Activated T-helper 9 cell treated with anti-CD3 and anti-CD28 coated beads, Interleukin-2, amount 50 U/mL, for 16 hours (primary cell): ENCODE measurements around the gene RBCK1.
"Not testable (repeated sequence)": the region's sequence is repeated elsewhere in the genome, so short reads cannot be mapped to it uniquely, and the experiment has no call there.

Source experiments
- DNase-seq: peaks from one replicate; pipeline ENCODE4 v3.0.0-alpha.2; 2020; ENCODE audit warnings: low read depth

The RBCK1 gene

DNA sequence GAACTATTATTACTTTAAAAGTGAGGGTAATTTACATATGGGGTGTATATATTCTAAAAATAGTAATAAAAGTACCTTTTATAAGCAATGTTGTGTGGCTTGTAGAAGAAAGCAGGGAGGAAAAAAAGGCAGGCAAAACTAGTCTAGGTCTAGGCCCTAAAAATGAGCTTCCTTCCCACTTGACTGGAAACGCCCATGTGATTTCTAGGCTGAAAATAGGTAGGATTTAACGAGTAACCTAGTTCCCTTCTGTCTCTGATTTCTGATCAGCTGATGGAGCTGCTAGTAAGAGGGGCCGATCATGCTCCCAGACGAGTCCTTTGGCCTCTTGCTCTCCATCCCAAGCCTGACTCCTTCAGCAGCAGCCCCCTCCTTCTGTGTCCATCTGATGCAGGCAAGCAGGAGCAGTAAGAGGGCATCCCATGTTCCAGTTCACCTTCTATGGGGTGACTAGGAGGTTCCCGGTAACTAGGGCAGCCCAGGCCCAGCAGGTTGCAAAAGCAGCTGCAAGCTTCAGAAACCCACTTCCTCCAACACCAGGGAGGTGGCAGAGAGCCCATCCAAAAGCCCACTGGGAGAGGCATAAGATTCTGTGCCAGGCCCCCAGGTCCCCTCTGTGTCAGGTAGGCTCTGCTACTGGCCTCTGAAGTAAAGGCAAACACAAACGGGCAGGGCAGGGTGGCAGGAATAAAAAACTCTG, 29.8 kb downstream of the RBCK1 start:
- DNase-seq = no peak

DNA sequence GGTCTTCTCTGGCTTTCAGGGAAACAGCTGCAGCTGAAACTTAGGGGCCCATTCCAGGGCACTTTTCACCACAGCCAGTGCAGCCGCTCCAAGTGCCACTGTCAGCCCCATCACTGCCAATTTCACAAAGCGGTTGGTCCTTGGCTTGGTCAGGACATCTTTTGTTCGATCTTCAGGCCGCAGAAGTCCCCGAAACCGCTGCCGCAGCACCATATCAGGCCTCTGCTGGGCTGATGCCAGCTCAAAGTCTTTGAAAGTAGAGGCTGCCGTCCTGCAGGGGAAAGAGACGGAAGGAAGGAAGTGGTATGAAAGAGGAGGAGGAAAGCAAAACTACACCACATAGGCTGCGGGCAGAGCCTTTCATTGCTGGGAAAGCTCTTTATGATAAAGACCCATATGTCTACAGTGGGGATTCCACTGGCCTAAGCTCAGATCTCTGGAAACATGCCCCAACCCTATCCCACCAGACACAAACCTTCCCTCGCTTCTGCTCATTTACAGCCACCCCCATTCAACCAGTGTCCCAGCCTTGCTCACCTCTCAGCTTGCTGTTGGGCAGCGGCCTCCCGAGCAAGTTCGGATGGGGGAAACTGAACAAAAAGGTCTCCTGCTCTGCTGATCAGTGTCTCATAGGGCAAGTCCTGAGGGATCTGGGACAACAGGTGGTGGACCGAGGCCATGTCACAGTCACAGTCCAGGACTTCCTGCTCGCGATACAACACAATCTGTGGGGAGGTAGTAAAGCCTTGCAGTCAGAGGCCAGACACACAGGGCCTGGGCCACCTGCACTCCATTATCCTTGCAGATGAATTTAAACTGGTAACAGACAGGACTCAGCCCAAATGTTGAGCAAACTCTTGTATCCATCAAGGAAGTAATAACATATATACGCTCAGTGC, 30.7 kb downstream of the RBCK1 start:
- DNase-seq = peak; percentile 24

DNA sequence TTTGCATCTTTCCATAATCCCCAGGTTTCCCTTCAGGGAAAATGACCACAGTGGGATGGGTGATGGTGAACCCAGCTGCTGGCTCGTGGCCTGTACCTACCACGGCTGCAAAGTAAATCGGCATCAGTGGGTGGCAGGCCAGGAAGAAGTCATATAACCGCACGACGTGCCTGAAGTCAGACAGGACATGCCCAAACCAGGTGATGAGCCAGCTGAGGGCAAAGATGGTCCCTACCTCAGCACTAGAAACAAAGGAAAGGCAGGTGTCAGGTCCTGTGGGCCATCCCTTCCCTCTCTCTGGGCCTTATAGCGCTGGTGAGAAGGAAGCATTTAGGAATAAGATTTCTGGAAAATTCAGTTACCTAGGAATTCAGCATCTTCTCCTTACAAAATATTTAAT, 32.0 kb downstream of the RBCK1 start:
- DNase-seq = no peak

DNA sequence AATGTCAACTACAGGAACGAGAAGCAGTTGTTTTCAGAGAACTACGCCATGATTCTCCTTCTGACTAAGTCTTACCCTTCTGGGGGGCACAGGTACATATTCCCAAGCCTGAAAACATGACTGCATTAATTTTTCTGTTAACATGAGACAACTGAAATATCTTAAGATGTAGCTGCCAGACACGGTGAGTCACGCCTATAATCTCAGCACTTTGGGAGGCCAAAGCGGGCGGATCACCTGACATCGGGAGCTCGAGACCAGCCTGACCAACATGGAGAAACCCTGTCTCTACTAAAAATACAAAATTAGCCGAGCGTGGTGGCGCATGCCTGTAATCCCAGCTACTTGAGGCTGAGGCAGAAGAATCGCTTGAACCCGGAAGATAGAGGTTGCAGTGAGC, 32.5 kb downstream of the RBCK1 start:
- DNase-seq = no peak

DNA sequence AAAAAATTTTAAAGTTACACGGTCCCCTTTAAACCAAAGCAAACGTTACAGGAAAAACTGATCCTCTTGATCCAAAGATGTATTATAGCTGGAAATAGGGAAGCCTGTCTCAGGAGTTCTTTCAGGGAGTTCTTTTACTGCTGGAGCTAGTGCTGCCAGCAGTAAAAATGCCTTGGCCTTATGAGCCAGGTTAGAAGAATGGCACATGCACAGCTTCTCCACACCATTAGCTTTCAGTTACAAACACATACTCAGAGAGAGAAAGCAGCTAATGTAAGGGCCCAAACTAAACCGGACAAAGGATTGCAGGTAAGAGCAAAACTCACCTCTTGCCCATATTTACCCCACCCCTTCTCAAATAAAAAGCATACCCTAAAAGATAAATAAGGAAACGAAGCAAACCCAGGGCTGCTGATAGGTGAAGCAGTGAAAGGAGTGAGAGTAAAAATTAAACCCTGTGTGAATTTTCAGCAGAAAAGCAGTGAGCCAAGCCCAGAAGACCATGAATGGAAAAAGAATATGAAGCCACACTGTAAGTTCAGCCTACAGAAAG, 35.2 kb downstream of the RBCK1 start:
- no peak for DNase-seq

DNA sequence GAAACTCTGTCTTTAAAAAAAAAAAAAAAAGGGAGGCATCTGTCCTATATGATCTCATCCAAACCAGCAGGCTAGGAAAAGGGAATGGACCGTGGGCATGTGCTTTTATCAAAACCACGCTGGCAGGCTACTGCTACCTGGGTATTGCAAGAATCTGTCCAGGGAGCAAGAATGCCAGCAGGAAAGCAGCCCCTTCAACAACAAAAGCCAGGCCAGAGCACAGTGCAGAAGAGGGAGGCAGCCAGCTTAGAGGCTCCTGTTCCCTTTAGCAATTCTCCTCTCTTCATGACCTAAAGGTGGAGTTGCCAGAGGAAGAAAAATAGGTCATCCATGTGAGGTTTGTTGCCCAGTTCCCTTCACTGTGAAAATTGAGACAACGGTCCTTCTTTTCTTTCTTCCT, 36.0 kb downstream of the RBCK1 start:
- DNase-seq = no peak

DNA sequence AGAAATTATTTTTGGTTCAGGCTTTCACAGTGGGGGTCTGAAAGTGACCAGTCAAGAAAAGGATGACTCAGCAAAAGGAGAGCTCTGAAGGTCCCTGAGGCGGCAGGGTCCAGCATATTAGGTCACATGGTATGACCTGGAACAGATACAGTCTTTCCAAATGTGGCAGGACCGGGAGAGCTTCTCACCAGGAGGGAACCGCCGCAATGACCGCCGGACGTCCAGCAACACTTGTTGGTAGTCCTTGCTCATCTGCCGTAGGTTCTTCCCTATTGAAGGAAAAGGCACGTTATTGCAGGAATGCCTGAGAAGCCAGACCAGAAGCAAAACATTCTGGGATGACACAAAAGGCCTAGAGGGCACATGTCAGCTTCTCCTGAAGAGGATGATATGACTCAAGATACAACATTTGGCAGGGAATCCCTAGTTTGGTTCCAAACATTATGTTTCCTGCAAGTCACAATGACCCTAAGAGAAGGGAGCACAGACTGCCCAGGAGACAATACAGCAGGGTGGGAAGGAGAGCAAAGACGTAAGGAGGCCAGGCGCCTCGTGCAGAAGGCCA, 36.8 kb downstream of the RBCK1 start:
- no peak for DNase-seq

DNA sequence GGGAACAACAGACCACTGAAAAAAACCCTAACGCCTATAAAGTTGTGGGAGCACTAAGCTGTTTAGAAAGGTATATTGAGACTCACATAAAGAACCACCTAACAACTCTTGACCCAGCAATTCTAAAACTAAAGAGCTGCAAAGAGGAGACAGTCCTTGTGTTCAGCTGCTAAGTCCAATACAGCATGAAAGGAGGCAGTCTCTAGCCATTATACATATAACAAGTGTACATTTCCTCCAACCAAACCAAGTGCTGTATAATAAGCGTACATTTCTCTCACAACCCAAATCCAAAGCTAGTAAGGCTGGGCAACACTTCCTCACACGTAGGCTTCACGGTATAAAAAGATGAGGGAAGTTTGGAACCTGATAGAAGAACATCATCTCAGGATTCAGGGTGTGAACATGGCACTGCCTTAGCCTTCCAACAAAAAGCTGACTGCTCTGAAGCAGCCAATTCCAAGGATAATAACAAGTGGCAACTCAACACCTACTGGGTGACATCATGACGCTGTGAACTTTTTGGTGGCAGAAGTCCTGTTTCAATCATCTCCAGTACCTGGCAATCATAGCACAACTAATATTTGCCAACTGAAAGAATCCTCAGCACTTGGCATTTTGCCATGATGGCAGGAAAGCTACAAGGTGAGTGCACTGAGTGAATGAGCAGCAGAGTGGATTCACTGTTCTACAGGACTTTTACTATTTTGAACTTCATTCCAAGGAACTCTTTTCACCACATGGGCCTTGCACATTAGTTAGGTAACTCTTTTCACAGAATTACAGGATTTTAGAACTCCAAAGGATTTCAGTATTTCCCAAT, 37.6 kb downstream of the RBCK1 start:
- no peak for DNase-seq

DNA sequence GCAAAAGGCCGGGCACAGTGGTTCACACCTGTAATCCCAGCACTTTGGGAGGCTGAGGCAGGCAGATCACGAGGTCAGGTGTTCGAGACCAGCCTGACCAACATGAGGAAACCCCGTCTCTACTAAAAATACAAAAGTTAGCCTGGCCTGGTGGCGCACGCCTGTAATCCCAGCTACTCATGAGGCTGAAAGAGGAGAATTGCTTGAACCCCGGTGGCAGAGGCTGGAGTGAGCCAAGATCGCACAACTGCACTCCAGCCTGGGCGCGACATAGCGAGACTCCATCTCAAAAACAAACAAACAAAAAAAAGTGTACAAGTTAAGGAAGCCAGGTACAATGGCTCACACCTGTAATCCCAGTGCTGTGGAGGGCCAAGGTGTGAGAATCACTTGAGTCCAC, 43.9 kb downstream of the RBCK1 start:
- DNase-seq = not testable (repeated sequence)

DNA sequence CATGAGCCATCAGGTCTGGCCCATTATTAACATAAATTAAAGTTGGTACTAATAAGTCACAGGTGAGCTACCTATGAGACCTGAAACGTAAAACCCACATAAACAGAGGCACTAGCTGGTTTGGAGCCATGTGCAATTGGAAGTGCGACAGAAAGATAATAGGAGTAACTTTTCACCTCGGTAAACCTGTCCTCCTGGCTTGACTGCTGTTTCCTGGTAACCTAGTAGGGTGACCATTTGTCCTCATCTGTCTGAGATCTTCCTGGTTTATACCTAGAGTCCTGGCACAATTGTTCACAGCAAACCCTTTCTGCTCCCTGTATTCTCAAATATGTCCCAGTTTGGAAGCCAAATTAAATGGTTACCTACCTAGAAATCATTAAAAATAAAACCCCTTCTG, 46.9 kb downstream of the RBCK1 start:
- DNase-seq = no peak

DNA sequence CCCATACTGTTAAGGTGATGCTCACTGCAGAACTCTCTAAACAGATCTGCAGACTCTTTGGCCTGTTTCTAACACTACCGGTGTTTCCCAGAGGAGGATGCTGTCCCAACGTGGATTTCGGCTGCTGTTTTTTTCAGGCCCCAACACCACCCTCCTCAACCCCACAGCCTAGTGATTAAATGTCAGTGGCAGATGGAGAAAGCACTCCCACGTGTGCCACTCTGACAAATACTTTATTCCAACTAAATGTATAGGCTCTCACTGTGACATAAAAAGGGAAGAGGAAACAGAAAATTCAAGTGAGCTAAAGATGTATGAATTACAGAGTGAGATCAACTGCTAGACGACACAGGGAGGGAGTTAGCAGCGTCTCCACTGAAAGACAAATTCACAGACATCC, 50.7 kb downstream of the RBCK1 start:
- no peak for DNase-seq

DNA sequence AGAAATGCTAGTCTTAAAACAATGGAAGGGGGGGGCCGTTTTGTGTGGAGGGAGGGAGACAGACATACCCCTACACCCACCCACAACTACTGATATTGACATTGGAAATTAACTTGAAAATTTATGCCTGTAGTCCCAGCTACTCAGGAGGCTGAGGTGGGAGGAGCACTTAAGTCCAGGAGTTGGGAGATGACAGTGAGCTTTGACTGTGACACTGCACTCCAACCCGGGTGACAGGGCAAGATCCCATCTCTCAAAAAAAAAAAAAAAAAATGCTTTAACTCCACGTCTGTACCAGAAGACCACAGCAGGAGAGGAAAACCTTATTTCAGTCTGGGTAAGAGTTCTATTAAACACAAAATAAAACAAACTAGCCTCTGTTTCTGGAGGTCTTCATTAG, 52.1 kb downstream of the RBCK1 start:
- no peak for DNase-seq

DNA sequence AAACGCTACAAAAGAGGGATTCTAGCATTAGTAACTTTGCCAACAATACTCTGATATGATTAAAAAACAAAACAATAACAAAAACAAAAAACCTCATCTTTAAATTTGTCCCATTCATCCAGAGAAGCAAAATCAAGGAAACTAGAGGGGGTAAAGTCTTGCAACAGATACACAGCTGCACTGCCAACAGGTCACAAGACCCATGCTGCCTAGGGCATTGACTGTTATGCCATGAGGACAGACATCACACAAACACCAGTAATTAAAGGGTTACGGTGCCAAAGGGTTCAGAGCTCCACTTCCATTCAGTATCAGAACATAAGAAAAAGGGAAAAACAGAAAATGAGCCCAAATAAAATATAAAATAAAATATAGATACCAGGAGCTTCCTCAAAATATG, 52.6 kb downstream of the RBCK1 start:
- no peak for DNase-seq

DNA sequence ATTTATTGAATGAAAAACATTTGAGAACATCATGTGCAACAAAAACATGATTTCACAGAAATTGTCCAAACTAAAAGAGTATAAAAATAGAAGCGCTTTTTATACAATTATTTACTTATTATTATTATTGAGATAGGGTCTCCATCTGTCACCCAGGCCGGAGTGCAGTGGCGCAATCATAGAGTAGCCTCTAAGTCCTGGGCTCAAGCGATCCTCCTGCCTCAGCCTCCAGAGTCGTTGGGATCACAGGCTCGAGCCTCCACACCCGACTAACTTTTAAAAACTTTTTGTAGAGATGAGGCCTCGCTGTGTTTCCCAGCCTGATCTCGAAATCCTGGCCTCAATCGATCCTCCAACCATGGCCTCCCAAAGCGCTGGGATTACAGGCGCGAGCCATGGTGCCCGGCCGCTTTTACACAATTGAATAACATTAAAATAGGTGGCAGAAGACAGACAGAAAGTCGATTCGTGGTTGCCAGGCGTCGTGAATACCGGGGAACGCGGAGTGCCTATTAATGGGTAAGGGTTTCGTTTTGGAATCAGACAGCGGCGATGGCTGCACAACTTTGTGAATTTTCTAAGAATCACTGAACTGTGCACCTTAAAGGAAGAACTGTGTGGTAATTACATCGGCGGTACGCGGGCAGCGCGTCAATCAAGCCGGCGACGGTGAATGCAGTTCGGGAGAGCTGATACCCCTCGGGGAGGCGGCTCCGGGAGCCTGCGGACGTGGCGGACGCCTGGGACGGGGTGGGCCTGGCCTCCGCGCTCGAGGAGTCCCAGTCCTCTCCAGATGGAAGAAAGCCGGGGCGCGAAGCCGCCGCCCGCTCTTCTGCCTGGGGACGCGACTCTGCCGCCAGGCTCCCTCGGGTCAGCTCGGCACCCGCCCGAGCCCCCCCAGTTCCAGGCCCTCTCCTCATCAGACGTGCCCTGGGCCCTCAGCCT, 53.4 kb downstream of the RBCK1 start:
- peak; percentile 35 for DNase-seq

DNA sequence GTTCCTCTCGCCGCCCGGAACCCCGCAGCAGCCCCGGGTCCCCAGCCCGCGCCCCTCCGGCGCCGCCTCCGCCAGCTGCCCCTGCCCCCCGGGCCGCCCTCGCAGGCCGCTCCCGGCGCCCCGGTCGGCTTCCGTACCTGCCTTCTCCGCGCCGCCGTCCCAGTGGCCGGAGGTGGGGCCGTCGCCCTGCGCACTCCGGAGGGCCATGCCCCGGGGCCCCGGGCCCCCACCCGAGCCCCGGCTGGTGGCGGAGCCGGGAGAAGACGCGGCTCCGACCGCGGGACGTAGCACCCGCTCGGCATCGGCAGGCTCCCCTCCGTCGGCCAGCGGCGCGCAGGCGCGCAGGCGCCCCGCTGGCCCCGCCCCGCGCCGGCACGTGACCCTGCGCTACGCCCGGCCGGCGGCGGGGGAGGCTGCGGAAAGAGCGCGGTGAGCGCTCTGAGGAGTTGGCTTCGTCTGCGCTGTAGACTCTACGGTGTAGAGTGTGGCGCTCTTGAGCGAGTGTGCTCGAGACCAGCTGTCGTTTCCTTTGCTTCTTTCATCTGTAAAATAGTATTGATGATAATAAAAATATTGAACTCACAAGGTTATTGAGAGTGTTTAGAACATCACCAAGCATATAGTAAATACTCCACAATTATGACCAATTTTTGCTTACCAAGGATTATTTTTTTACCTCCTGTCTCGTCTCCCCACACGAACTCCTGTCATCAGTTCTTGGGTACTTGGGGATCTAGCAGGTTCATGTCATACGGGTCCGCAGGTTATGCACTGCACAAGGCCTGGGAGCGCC, 54.3 kb downstream of the RBCK1 start, which contains the start of gene TBC1D20:
TSS of gene TBC1D20 (minus strand) at position 335 of the 793 bp plus-strand sequence. CDS start at position 207, 128 bp downstream.
- peak; percentile 76 for DNase-seq

DNA sequence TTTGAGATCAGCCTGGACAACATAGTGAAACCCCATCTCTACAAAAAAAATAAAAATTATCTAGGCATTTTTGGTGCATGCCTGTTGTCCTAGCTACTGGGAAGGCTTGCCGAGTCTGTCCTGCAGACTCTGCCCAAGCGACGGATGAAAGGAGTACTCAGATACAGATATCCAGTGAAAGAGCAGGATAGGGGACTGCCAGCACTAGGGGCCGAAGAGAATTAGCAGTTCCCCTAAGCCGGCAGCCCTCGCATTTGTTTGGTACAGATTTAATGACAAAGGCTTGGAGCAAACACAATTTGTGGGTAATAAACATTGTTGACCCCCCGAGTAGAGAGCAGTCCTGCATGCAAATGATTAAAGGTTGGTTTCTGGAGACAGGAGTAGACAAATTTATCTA, 59.7 kb downstream of the RBCK1 start:
- no peak for DNase-seq

DNA sequence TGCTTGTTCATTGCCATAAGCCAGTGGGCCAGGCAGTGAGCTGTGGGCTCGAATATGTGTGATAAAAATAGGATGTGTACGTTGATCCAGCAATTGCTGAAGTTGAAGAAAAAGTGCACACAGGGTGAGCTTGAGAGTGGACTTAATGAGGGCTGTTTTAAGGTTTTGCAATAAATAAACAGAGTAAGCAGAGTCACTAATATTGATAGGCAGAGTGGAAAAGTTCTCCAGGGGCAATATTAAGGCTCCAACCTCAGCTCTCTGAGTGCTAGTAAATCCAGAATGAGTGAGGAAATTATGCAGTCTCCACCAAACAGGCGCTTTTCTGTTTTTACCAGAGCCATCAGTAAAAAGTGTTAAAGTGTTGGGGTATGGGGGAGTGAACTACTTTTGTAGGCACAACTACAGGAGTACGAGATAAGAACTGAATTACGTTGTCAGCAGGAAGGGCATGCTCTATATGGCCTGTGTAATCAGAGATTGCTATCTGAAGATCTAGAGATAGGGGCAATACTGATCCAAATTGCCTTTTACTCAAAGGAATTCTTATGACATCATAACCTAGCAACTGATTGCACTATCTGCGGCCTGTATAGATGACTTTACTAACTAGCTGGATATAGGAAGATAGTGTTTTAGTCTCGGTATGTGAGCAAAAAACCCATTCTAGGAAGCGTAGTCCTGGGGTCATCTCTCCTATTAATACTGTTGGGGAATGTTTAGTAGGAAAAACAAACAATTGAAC, 61.8 kb downstream of the RBCK1 start:
- no peak for DNase-seq

DNA sequence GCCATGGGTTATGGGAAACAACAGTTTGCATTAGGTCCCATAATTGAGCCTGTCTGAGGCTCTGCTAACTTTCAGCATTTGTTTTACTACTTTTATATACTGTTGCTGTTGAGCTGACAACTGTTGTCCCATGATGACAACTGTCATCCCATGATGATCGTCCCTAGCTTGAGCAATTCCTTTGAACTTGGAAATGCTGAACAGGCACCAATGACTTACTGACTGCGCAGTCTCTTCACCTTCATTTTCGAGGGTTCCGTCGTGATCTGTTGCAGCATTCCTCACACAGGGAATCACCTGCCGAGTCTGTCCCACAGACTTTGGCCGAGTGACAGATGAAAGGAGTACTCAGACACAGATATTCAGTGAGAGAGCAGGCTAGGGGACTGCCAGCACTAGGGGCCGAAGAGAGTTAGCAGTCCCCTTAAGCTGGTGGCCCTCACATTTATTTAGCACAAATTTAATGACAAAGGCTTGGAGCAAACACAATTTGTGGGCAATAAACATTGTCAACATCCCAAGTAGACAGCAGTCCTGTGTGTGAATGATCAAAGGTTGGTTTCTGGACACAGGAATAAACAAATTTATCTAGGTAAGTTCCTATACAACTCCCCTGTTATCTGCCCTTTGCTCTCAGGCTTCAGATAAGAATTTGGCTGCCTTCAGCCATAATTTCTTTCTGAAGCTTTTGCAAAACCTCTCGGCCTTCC, 64.2 kb downstream of the RBCK1 start:
- no peak for DNase-seq
